Measurements from ENCODE around the gene IQGAP3. TPM values are rescaled to one million over a fixed set of nuclear protein-coding genes. Genes with fewer than 3 reads are reported as not detected.

IQGAP3 gene
- polyA plus RNA-seq, 2 of the 4 experiments (the other 2 are of a cell fraction): 15.6 to 17.0 TPM

DNA sequence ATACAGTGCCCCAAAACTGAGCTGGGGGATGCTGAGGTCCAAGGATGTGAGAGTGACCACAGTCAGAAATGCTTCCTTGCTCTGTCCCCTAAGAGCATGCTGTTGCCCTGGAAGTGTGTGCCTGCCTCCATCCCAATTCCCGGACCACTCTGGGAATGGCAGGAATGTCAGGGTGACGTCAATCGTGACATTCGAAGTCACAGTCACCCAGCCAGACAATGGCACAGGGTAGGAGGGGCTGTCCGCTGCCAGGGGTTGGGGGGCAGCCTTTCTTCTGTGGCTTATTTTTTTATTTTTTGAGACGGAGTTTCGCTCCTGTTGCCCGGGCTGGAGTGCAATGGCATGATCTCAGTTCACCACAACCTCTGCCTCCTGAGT, 94.1 kb downstream of the IQGAP3 start:
- TF ChIP-seq POLR2AphosphoS2 (conservative IDR thresholded peaks at IDR 0.05; ENCODE audit: low read length) (no peak), FOSL2 (IDR thresholded peaks at IDR 0.05) (no peak), FOSL2 (CRISPR knock-in tag; IDR thresholded peaks at IDR 0.05) (no peak), HEYL (CRISPR knock-in tag; IDR thresholded peaks at IDR 0.05) (no peak), CBX8 (IDR thresholded peaks at IDR 0.05) (no peak), ZC3H11A (IDR thresholded peaks at IDR 0.05) (no peak), KDM5A (IDR thresholded peaks at IDR 0.05) (no peak)
- TF ChIP-seq, protein P1, sequence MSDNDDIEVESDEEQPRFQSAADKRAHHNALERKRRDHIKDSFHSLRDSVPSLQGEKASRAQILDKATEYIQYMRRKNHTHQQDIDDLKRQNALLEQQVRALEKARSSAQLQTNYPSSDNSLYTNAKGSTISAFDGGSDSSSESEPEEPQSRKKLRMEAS (IDR thresholded peaks at IDR 0.05): no peak
- Histone ChIP-seq H3K9me3 (no peaks in the 10 kb centered on the region), H3K4me1 (peaks cover 29% of the 10 kb centered on the region), H3K27ac (no peak overlapping the region), H3K4me3 (no peak overlapping the region), H3K4me2 (no peak overlapping the region)
- ChIA-PET CTCF (interaction anchor here (2.1 to 24.0 kb wide), 3 partner anchors 16 to 32 kb away, joined by 7 to 474 read pairs (median 44); partner anchors contain the start of gene MEF2D), POLR2A (no interaction called here)
- no peak for ATAC-seq
- 95% methylated on average over 8 of the region's 8 CpGs for WGBS (ENCODE audit: missing lambda C conversion rate)
- DNase-seq (ENCODE audit: low read depth in 1 of 2, low spot score in 1 of 2): no peak
- FAIRE-seq: no peak

- H3K27ac ChIP-seq: peak overlapping the region in 1 of 2 experiments; percentile 61; a peak in 2 of 6 replicates
- FAIRE-seq: no peak
- peaks cover 29% of the 10 kb centered on the region for H3K4me1 ChIP-seq
- WGBS (ENCODE audit: missing lambda C conversion rate): 83% methylated on average over 3 of the region's 3 CpGs
- no peaks in the 10 kb centered on the region for H3K9me3 ChIP-seq
- DNase-seq (ENCODE audit: low read depth in 1 of 2, low spot score in 1 of 2): no peak
- peak overlapping the region; percentile 41 for H3K4me2 ChIP-seq
- ChIA-PET CTCF (interaction anchor here (0.6 to 24.0 kb wide), 6 partner anchors 16 to 182 kb away, joined by 3 to 474 read pairs (median 6); partner anchors contain the start of gene MEF2D), POLR2A (no interaction called here)
- H3K4me3 ChIP-seq: no peak overlapping the region
- no peak for ATAC-seq
- TF ChIP-seq KDM1A (IDR thresholded peaks at IDR 0.05; ENCODE audit: low read depth): no peak
- no peak for TF ChIP-seq GATA3 (IDR thresholded peaks at IDR 0.05; ENCODE audit: borderline replicate concordance)
- TF ChIP-seq NR3C1 (IDR thresholded peaks at IDR 0.05): no peak
- TF ChIP-seq POLR2AphosphoS2 (conservative IDR thresholded peaks at IDR 0.05; ENCODE audit: low read length): 0 out of 2 replicates have a peak, but pooled peaks have one; percentile 1
These were observed 94.7 kb downstream of the IQGAP3 start for GRCh38 chr1:156477526-156478249.

- 53% methylated on average over 8 of the region's 8 CpGs for WGBS (ENCODE audit: missing lambda C conversion rate)
- H3K4me2 ChIP-seq: peak overlapping the region; percentile 41
- FAIRE-seq (no peak), DNase-seq (ENCODE audit: low read depth in 1 of 2, low spot score in 1 of 2) (peak; percentile 31 to 61), ATAC-seq (peak in 1 of 2 experiments; percentile 41; a peak in 3 of 6 replicates)
- H3K9me3 ChIP-seq: no peaks in the 10 kb centered on the region
- H3K27ac ChIP-seq: peak overlapping the region in 1 of 2 experiments; percentile 61; a peak in 2 of 6 replicates
- H3K4me3 ChIP-seq: no peak overlapping the region
- POLR2A ChIA-PET: interaction anchor here (1.1 kb wide), 1 partner anchor 19 kb away, joined by 3 read pairs; no protein-coding TSS in a partner anchor
- H3K4me1 ChIP-seq: peaks cover 37% of the 10 kb centered on the region
- CTCF ChIA-PET: interaction anchor here (0.6 to 24.0 kb wide), 9 partner anchors 15 to 183 kb away, joined by 3 to 474 read pairs (median 5); partner anchors contain the start of gene MEF2D
- TF ChIP-seq FOSB (CRISPR knock-in tag; IDR thresholded peaks at IDR 0.05): no peak
- no peak for TF ChIP-seq HEYL (CRISPR knock-in tag; IDR thresholded peaks at IDR 0.05)
- TF ChIP-seq EHF (CRISPR knock-in tag; IDR thresholded peaks at IDR 0.05): no peak
- TF ChIP-seq CBX8 (IDR thresholded peaks at IDR 0.05): no peak
- TF ChIP-seq ZNF302 (CRISPR knock-in tag; IDR thresholded peaks at IDR 0.05): no peak
- TF ChIP-seq MYC (IDR thresholded peaks at IDR 0.05; ENCODE audit: borderline replicate concordance, low read length): no peak
- TF ChIP-seq EHMT2 (IDR thresholded peaks at IDR 0.05; ENCODE audit: low read depth): no peak
- TF ChIP-seq POLR2AphosphoS2 (conservative IDR thresholded peaks at IDR 0.05; ENCODE audit: low read length): no peak
- no peak for TF ChIP-seq RARB (CRISPR knock-in tag; IDR thresholded peaks at IDR 0.05)
- TF ChIP-seq JUN (IDR thresholded peaks at IDR 0.05): no peak
- TF ChIP-seq PHF8 (IDR thresholded peaks at IDR 0.05; ENCODE audit: borderline replicate concordance, low read depth): no peak
- no peak for TF ChIP-seq ZSCAN20 (CRISPR knock-in tag; IDR thresholded peaks at IDR 0.05)
- no peak for TF ChIP-seq FOXS1 (CRISPR knock-in tag; IDR thresholded peaks at IDR 0.05)
- TF ChIP-seq ELK1 (IDR thresholded peaks at IDR 0.05; ENCODE audit: low read depth, low read length): no peak
- no peak for TF ChIP-seq RAD21 (conservative IDR thresholded peaks at IDR 0.05 in 1 of 2, IDR thresholded peaks at IDR 0.05 in 1 of 2)
- no peak for TF ChIP-seq FOSL2 (IDR thresholded peaks at IDR 0.05)
- TF ChIP-seq FOSL2 (CRISPR knock-in tag; IDR thresholded peaks at IDR 0.05): no peak
- TF ChIP-seq CTCF (IDR thresholded peaks at IDR 0.05): no peak
- TF ChIP-seq ZC3H11A (IDR thresholded peaks at IDR 0.05): no peak
- TF ChIP-seq, protein P1 (IDR thresholded peaks at IDR 0.05): no peak
- TF ChIP-seq BCL3 (IDR thresholded peaks at IDR 0.05): no peak
These were observed 95.7 kb downstream of the IQGAP3 start for GRCh38 chr1:156476501-156477298.
